HG03159 (cell line): ENCODE data around the gene RANBP9.

Source experiments
- ATAC-seq: cut with Tn5 transposase; IDR thresholded peaks from one replicate; pipeline ENCODE4 v1.9.1; 2021; ENCODE audit warnings: mild to moderate bottlenecking, moderate library complexity; ENCODE audit not compliant: unreplicated experiment

The RANBP9 gene

GRCh38 chr6:13655700-13656099 is 55.9 kb downstream of the RANBP9 start:
- no peak for ATAC-seq

GRCh38 chr6:13654496-13654895 is 57.1 kb downstream of the RANBP9 start:
- no peak for ATAC-seq

GRCh38 chr6:13653296-13653695 is 58.3 kb downstream of the RANBP9 start:
- no peak for ATAC-seq

GRCh38 chr6:13649393-13649792 is 62.2 kb downstream of the RANBP9 start:
- no peak for ATAC-seq

- ATAC-seq: no peak
Observed at GRCh38 chr6:13648850-13649249, 62.8 kb downstream of the RANBP9 start.

GRCh38 chr6:13643125-13643524 is 68.5 kb downstream of the RANBP9 start:
- no peak for ATAC-seq

- no peak for ATAC-seq
Observed at GRCh38 chr6:13641315-13641714, 70.3 kb downstream of the RANBP9 start.

GRCh38 chr6:13638626-13639025 is 73.0 kb downstream of the RANBP9 start:
- ATAC-seq: no peak

GRCh38 chr6:13638014-13638413 is 73.6 kb downstream of the RANBP9 start:
- no peak for ATAC-seq

- ATAC-seq: no peak
Observed at GRCh38 chr6:13635948-13636658, 75.5 kb downstream of the RANBP9 start.

GRCh38 chr6:13633343-13633742 is 78.3 kb downstream of the RANBP9 start:
- ATAC-seq: no peak

- no peak for ATAC-seq
Observed at GRCh38 chr6:13630499-13630898, 81.1 kb downstream of the RANBP9 start.

GRCh38 chr6:13629459-13630116 is 82.0 kb downstream of the RANBP9 start:
- ATAC-seq: no peak

- ATAC-seq: no peak
Observed at GRCh38 chr6:13624871-13625288, 86.8 kb downstream of the RANBP9 start.

GRCh38 chr6:13617066-13617465 is 94.6 kb downstream of the RANBP9 start:
- ATAC-seq: no peak

GRCh38 chr6:13615792-13616120 is 95.9 kb downstream of the RANBP9 start:
- ATAC-seq: peak; percentile 28

GRCh38 chr6:13614926-13615791 is 96.5 kb downstream of the RANBP9 start, which contains the start of gene NOL7:
NOL7 (plus strand) TSS chr6:13615335; CDS start chr6:13615359, 24 bp downstream.
- peak; percentile 89 for ATAC-seq

- ATAC-seq: peak; percentile 25
Observed at GRCh38 chr6:13614126-13614925, 97.3 kb downstream of the RANBP9 start.

GRCh38 chr6:13613029-13613594 is 98.5 kb downstream of the RANBP9 start:
- ATAC-seq: no peak

- no peak for ATAC-seq
Observed at GRCh38 chr6:13611715-13612114, 99.9 kb downstream of the RANBP9 start.
